Prostate gland (tissue), 2 donors: ENCODE measurements around the gene PTPRJ.

Experiments used
- POLR2AphosphoS5 ChIP-seq: sonication (generic); formaldehyde crosslinking; IDR thresholded peaks from one replicate; pipeline ENCODE4 v1.6.1; 2017; ENCODE audit warnings: antibody characterized with exemption
- TF ChIP-seq, protein P1 (sequence below), 4 experiments: fragments of 200-600 bp in 2 of 4; fragments of 450-650 bp in 2 of 4; sonication (generic) in 2 of 4; IDR thresholded peaks; 1 replicate in 3 of 4; 2 replicates in 1 of 4; pipeline ENCODE4 v1.5.1; 2016 to 2019; ENCODE audit warnings: antibody characterized with exemption in 4 of 4, mild to moderate bottlenecking in 2 of 4, moderate library complexity in 2 of 4

DNA sequence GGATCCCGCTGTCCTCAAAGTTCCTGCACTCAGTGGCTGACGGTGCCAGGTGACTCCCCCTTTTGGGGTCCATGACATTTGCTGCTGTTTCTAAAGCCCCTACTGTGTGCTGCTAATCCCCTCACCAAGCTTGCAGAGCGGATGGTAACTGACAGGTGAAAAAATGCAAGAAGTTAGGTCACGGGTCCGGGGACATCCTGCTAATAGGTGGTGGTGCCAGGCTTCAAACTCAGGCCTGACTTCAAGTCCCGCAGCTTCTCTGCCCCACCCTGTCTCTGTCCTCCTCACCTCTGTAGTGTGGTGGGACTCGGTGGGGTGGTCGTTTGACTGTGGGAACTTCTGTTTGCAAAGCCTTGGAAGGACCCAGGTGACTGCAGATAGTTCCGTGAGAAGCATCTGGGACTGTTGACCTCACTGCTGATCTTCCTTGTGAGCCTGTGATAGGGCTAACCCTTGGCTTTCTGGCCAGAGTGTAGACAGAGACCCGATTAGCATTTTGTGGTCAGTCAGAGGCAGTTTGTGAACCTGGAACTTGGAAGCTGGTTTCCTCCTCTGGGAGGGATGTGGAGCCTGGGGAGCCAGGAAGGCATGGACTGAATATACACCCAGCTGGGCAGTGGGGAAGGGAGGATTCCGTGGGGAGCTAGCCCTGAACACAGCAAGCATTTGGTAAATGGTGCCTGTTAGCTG is 120.8 kb downstream of the PTPRJ start:
- TF ChIP-seq, protein P1, sequence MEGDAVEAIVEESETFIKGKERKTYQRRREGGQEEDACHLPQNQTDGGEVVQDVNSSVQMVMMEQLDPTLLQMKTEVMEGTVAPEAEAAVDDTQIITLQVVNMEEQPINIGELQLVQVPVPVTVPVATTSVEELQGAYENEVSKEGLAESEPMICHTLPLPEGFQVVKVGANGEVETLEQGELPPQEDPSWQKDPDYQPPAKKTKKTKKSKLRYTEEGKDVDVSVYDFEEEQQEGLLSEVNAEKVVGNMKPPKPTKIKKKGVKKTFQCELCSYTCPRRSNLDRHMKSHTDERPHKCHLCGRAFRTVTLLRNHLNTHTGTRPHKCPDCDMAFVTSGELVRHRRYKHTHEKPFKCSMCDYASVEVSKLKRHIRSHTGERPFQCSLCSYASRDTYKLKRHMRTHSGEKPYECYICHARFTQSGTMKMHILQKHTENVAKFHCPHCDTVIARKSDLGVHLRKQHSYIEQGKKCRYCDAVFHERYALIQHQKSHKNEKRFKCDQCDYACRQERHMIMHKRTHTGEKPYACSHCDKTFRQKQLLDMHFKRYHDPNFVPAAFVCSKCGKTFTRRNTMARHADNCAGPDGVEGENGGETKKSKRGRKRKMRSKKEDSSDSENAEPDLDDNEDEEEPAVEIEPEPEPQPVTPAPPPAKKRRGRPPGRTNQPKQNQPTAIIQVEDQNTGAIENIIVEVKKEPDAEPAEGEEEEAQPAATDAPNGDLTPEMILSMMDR (IDR thresholded peaks at IDR 0.05), result no peak
- no peak for TF ChIP-seq POLR2AphosphoS5
